RWPE2 (cell line): ENCODE results near the gene STK4.
A peak's percentile ranks its signal among the peaks of the same experiment; 100 is the strongest.

Experiments
- ATAC-seq: fragments of 200-7000 bp; cut with Tn5 transposase; 3 replicates; pipeline ENCODE4 v1.9.1; 2021; ENCODE audit warnings: low read depth
- DNase-seq: peaks from one replicate; pipeline ENCODE4 v3.0.0-alpha.2; 2020; ENCODE audit warnings: low spot score
- H3K27ac ChIP-seq: fragments of 450-650 bp; 2 replicates; pipeline ENCODE4 v1.5.1; 2017; ENCODE audit warnings: mild to moderate bottlenecking; ENCODE audit not compliant: poor library complexity, severe bottlenecking
- H3K27me3 ChIP-seq: fragments of 250-450 bp; sonication (Bioruptor Pico); 2 replicates; pipeline ENCODE4 v1.5.1; 2021; ENCODE audit warnings: mild to moderate bottlenecking, moderate library complexity; ENCODE audit not compliant: insufficient read depth, poor library complexity, severe bottlenecking
- H3K36me3 ChIP-seq: fragments of 250-450 bp; sonication (Bioruptor Pico); 2 replicates; pipeline ENCODE4 v1.5.1; 2020; ENCODE audit warnings: low read depth, mild to moderate bottlenecking, moderate library complexity
- H3K4me1 ChIP-seq: fragments of 250-450 bp; sonication (Bioruptor Pico); 2 replicates; pipeline ENCODE4 v1.5.1; 2021; ENCODE audit warnings: mild to moderate bottlenecking, moderate library complexity; ENCODE audit not compliant: insufficient read depth, poor library complexity, severe bottlenecking
- H3K4me3 ChIP-seq: fragments of 250-450 bp; sonication (Bioruptor Pico); 2 replicates; pipeline ENCODE4 v1.5.1; 2021; ENCODE audit warnings: mild to moderate bottlenecking, moderate library complexity; ENCODE audit not compliant: severe bottlenecking
- H3K9me3 ChIP-seq: fragments of 250-450 bp; sonication (Bioruptor Pico); 2 replicates; pipeline ENCODE4 v1.5.1; 2021; ENCODE audit warnings: mild to moderate bottlenecking, moderate library complexity; ENCODE audit not compliant: severe bottlenecking
- CTCF ChIP-seq: fragments of 450-650 bp; IDR thresholded peaks from one replicate; pipeline ENCODE4 v1.5.1; 2017; ENCODE audit warnings: mild to moderate bottlenecking, moderate library complexity; ENCODE audit not compliant: poor library complexity, severe bottlenecking

Gene STK4

GRCh38 chr20:44961011-44961869 is 5.1 kb upstream of the STK4 start:
- ATAC-seq (no peak), DNase-seq (no peak)
- Histone ChIP-seq H3K36me3 (peaks cover 21% of the 10 kb centered on the region), H3K27me3 (no peaks in the 10 kb centered on the region), H3K9me3 (no peaks in the 10 kb centered on the region), H3K27ac (peak overlapping the region; percentile 81), H3K4me3 (no peak overlapping the region), H3K4me1 (peaks cover 29% of the 10 kb centered on the region)
- TF ChIP-seq CTCF: no peak

GRCh38 chr20:44961870-44962267 is 4.4 kb upstream of the STK4 start:
- H3K27me3 ChIP-seq: no peaks in the 10 kb centered on the region
- H3K36me3 ChIP-seq: peaks cover 17% of the 10 kb centered on the region
- no peak overlapping the region for H3K4me3 ChIP-seq
- TF ChIP-seq CTCF: no peak
- H3K4me1 ChIP-seq: peaks cover 25% of the 10 kb centered on the region
- no peak for DNase-seq
- H3K9me3 ChIP-seq: no peaks in the 10 kb centered on the region
- H3K27ac ChIP-seq: no peak overlapping the region
- no peak for ATAC-seq

GRCh38 chr20:44962483-44962882 is 3.8 kb upstream of the STK4 start:
- no peak overlapping the region for H3K27ac ChIP-seq
- peaks cover 12% of the 10 kb centered on the region for H3K36me3 ChIP-seq
- no peak for TF ChIP-seq CTCF
- DNase-seq (no peak), ATAC-seq (no peak)
- no peak overlapping the region for H3K4me3 ChIP-seq
- no peaks in the 10 kb centered on the region for H3K9me3 ChIP-seq
- H3K4me1 ChIP-seq: peaks cover 29% of the 10 kb centered on the region
- no peaks in the 10 kb centered on the region for H3K27me3 ChIP-seq

GRCh38 chr20:44963325-44964215 is 2.7 kb upstream of the STK4 start:
- ATAC-seq (no peak), DNase-seq (no peak)
- no peaks in the 10 kb centered on the region for H3K9me3 ChIP-seq
- TF ChIP-seq CTCF: no peak
- H3K4me1 ChIP-seq: peaks cover 30% of the 10 kb centered on the region
- H3K27ac ChIP-seq: no peak overlapping the region
- no peak overlapping the region for H3K4me3 ChIP-seq
- peaks cover 3% of the 10 kb centered on the region for H3K36me3 ChIP-seq
- H3K27me3 ChIP-seq: no peaks in the 10 kb centered on the region
